Jurkat, Clone E6-1 (cell line): Measurements from ENCODE around the gene AHSG.
A peak's percentile ranks its signal among the peaks of the same experiment; 100 is the strongest.

Experiments used
- DNase-seq: peaks from one replicate; pipeline ENCODE4 v3.0.0-alpha.2; 2011; ENCODE audit warnings: low read depth, low spot score
- H3K4me3 ChIP-seq: 2 replicates; pipeline ENCODE4 v1.5.1; 2011; ENCODE audit warnings: mild to moderate bottlenecking, low read length, control low read depth, moderate library complexity

Gene AHSG

DNA sequence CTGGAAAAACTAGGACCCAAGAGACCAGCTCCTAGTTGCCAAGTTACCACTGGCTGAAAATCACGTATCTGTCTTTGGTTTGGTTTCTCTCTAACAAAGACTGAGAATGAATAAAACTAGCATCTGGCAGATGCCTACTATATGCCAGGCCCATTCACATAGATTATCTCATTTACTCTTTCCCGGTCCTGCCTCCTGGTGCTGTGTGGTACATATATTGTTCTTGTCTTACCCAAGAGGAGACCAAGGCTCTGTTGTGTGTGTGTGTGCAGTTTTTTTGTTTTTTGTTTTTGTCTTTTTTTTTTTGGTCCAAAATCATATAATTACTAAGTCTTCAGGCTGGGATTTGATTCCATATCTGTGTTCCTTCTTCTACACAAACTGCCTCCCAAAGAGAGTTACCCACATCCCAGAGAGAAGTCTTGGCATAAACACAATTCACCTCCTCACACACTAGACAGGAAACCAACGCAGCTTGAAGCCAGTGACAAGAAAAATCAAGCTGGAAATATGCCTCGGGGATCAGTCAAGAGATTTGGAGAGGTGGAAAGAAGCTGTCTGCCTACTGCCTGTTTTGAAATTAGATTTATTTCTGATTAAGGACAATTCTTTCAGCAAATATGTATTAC, 891 bp downstream of the AHSG start:
- DNase-seq, result no peak
- H3K4me3 ChIP-seq, result no peak overlapping the region

DNA sequence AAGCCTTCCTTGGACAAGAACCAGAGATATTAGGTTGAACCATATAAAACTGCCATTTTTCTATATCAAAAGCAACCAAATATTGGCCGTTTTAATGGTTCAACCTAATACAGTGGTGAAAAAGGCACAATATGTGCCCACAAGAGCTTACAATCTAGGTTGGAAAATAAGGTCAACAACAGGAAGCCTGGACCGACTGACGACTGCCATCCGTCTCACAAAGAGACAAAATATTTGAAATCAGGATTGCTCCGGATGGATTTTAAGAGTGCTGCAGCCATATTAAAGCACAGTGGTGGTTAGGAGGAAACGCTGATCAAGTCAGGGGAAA, 1.4 kb downstream of the AHSG start:
- no peak for DNase-seq

DNA sequence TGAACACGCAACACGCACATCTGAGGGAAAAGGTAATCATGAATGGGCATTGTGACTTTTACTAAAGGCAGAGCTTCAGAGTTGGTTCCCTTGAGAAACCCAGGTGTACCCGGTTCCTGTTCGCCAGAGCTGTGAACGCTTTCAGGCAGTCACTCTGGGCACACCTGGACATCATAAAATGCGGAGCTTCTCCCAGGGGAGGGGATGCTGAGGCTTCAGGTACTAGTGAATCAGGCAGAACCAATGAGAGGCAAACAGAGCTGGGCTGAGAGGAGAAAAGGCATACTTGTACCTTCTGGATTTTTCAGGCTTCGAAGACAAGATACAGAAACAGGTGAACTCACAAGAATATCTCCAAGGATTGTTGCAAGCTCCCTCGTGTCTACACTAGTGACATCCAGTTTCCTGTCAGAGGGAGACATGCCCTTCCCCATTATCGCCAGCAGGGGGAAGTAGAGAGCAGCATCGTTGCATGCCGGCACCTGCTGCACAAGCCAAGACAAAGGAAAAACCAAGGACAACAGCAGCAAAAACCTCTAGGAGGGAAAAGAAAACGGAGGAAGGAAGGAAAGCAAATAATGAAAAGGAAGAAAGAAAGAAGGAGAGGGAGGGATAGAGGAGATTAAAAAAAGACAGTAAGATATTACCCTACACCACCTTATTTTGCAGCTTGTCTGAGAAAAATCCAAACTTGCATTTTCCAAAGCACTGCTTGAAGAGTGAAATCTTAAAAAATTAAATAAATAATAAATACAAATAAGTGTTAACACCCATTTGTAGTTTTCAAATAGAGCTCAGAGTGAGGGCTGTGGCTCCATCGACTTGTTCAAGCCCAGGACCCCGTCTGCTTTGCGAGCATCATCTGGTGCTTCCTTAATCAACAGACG, 2.0 kb downstream of the AHSG start:
- DNase-seq, result peak; percentile 75
- no peak overlapping the region; the same call in 1 of the 2 replicates for H3K4me3 ChIP-seq

More for the DNA sequence above, 1.4 kb downstream of the AHSG start:
- no peak overlapping the region for H3K4me3 ChIP-seq

DNA sequence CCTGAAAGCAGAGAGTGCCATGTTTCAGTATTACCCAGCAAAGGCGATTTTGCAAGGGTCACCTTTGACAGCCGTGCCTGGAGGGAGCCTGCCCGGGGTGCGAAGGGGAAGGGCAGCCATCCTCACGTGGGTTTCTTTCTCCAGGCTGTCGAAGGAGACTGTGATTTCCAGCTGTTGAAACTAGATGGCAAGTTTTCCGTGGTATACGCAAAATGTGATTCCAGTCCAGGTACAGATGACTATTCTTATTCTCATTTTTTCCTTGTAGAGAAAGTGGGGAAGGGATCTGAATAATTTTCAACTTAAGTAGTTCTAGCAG, 3.4 kb downstream of the AHSG start:
- no peak overlapping the region for H3K4me3 ChIP-seq
- DNase-seq, result no peak

DNA sequence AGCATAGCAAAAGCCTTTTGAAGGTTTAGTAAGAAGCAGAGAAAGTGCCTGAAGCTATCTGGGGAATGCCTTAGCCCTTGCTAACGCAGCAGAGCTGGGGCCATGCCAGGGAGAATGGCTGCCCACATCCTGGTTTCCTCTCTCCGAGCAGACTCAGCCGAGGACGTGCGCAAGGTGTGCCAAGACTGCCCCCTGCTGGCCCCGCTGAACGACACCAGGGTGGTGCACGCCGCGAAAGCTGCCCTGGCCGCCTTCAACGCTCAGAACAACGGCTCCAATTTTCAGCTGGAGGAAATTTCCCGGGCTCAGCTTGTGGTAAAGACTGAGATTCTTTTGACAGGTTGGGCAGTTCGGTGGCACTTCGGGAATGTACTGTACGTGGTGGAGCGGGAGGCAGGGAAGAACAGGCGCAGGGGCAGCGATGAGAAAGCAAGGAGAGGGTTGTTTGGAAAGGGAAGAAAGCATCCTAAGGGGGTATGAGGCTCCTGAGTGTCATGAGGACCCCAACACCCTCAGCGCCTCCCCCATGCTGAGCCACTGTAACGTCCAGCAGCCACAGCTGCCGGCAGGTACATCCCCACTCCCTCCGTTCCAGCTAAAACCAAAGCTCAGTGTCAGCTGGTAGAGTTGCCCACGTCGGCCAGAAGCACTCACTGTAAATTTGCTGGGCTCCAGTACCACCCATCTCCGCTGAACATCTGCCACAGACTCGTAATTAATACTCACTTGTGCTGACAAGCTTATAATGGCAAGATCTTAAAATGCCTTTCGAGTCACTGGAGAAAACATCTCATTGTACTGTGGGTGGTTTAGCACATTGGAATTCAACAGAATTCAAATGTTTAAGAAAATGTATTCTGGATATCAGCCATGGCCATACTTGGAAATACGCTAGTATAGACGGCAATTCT, 4.4 kb downstream of the AHSG start:
- peak; percentile 92 for DNase-seq
- peak overlapping the region; percentile 17 for H3K4me3 ChIP-seq

DNA sequence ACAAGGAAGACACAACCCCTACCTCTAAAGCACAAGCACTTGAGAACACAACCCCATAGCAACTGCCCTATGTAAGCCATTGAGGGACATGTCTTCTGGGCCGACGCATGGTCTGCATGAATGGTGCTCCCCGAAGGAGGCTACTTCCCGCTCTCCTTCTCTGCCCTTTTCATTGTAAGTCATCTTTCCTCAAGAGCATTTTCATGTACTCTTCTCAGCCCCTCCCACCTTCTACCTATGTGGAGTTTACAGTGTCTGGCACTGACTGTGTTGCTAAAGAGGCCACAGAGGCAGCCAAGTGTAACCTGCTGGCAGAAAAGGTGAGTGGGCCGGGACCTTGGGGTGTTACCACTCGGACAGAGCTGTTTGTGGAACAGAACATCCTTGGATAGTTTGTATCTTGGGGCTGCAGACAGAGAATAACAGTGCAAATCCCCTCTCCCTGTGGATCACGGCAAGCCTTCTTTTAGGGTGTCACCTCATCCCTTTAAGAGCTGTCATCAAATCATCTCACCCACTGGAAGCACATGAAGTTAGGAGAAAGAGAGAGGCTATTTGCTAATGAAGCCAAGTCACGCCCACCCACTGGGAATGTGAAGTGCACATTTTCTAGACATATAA, 5.6 kb downstream of the AHSG start:
- H3K4me3 ChIP-seq, result no peak overlapping the region
- DNase-seq, result no peak

DNA sequence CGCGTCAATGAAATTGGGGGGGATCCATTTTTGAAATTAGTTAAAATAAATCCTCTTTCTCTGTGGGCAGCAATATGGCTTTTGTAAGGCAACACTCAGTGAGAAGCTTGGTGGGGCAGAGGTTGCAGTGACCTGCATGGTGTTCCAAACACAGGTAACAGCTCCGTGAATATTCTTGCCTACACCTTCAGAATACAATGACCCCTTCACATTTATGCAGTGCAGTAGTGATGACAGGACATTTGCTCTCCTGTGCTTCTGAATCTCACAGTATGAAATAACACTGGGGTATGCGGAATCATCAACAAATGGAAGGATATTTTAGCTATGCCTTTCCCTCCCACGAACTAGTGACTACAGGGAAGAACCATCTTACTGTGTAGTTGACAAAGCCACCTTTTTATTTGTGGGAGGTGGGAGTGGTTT, 6.9 kb downstream of the AHSG start:
- DNase-seq, result no peak
- H3K4me3 ChIP-seq, result no peak overlapping the region

DNA sequence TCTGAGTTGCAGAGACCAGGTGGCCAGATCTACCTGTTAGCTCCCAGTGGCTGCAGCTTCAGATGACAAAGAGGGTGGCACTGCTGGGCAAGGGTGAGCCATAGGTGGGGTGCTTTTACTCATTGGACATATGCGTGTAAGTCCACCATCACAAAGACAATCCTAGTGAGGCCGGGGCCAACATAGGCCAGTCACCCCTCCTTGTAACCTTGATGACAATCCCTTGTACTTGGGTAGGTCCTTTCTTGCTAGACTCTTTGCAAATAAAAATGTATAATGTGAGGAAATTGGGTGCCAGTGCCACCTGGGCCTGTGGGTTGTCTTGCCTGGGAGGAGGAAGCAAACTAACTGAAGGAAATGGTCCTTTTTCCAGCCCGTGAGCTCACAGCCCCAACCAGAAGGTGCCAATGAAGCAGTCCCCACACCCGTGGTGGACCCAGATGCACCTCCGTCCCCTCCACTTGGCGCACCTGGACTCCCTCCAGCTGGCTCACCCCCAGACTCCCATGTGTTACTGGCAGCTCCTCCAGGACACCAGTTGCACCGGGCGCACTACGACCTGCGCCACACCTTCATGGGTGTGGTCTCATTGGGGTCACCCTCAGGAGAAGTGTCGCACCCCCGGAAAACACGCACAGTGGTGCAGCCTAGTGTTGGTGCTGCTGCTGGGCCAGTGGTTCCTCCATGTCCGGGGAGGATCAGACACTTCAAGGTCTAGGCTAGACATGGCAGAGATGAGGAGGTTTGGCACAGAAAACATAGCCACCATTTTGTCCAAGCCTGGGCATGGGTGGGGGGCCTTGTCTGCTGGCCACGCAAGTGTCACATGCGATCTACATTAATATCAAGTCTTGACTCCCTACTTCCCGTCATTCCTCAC, 7.6 kb downstream of the AHSG start:
- H3K4me3 ChIP-seq, result no peak overlapping the region
- DNase-seq, result no peak

DNA sequence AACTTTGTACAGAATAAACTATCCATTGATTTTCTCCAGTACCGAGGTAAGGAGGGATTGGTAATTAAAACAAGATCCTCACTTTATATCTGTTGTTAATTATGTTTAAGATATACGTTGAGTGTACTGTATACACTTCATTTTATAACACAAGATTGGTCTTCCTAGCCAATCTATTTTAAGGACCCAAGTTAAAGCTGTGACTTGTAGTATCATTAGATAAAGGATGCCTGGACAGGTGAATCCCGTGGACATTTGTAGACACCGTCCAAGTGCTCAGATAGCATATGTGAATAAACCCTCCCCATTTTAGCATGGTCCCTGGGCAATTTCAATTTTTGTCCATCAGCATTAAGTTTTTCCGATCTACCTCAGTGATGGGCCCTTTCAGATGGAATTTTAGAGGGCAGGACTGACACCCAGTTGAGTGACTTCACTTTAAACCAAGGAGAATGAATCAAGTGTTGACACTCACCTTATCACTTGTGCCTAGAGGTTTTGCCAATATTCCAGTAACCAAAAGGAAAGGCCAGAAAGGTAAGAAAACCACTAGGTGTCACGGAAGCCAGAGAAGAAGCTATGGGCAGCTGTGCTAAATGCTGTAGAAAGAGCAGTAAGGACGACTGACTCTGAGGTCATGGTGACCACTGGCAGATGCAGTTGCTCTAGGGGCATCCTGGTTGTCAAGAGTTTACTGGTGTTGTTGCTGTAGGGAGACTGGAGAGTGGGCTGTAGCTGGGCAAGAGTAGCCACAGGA, 9.2 kb downstream of the AHSG start:
- no peak overlapping the region for H3K4me3 ChIP-seq

DNA sequence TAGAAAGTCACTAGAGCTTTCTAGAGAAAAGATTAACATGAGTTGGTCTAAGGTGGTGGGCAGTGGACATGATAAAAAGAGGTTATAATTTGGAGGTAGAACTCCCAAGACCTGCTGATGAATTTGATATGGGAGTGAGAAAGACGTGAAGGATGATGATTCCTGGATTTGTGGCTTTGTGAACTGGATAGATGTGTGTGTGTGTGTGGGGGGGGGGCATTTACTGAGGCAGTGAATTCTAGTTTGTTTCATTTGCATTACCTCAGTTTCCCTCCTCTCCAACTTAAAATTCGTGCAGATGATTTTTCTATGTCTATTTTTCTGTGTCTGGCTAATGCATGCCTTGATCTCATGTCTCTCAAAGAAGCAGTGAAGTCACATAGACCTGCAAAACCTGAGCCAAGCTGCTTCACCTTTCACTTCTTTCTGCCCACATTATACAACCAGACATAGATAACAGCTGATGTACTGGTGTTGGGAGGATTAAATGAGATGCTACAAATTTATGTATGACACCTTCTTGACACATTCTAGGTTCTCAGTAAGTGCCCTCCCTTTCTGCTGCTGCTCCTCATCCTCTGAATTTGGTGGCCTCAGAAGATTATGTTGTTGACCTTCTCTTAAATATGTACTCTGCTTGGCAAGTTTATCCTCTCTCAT, 9.9 kb downstream of the AHSG start:
- no peak overlapping the region for H3K4me3 ChIP-seq
- DNase-seq, result no peak

More for the DNA sequence above, 9.2 kb downstream of the AHSG start:
- no peak for DNase-seq

DNA sequence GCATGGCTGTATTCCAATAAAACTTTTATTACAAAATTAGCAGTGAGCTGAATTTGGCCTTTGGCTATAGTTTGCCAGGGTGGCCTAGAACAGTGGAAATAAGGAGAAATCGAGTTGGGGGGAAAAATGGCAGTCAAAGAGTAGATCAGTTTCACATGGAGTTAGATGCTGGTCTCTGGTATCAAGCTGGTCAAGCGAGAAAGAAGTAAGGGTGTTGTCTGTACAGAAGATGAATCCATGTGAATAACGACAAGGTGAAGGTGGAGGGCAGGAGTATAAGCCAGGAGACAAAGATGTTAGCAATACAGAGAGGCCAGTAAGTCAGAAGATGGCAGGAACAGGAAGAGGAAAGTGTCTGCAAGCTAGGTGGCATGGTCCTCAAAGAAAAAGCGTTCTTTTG, 11.7 kb downstream of the AHSG start:
- H3K4me3 ChIP-seq, result no peak overlapping the region
- DNase-seq, result no peak

DNA sequence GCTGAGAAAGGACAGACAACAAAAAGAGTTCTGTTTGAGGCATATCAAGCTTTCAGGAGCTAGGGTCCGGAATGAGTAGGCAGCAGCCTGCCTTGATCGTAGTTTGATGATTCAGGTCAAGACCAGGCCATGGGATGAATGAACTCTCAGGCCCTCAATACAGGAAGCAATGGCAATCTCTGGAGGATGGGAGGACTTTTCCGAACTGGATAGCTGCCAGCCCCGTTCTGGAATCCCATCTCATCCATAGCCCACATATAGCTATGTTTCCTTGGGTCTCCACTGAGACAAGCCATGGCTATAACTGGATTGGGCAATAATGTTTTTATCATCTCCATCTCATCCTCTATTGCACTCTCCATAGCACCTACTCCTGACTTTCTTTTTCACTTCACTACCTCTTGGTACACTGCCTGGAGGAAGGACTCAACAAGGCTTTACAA, 12.8 kb downstream of the AHSG start:
- no peak overlapping the region for H3K4me3 ChIP-seq
- DNase-seq, result no peak

DNA sequence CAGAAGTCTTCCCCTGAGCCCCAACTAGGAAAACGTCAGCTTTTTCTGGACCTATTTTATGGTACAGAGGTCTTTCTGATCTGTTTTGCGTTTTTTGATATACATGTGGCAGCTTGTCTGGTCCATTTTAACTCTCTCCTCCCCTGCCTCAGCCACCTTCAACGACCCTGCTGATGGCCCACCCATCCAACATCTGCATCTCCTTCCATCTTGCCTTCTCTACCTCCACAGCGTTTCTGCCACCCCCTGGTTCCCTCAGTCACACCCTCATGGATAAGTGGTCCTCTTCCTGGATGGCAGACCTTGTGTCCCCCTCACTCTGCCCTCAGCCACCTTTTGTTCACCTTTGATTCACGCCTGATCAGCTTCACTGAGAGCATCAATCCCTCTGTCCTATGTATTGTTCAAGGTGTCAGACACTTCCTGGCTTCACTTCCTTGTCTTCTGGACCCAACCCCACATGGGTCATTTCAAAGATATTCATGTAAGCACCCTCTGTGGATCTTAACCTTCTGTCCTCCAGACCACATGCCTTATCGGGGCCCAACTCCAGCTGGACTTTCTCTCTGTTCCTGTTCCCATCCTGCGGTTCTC, 13.5 kb downstream of the AHSG start:
- no peak overlapping the region for H3K4me3 ChIP-seq
- DNase-seq, result no peak

DNA sequence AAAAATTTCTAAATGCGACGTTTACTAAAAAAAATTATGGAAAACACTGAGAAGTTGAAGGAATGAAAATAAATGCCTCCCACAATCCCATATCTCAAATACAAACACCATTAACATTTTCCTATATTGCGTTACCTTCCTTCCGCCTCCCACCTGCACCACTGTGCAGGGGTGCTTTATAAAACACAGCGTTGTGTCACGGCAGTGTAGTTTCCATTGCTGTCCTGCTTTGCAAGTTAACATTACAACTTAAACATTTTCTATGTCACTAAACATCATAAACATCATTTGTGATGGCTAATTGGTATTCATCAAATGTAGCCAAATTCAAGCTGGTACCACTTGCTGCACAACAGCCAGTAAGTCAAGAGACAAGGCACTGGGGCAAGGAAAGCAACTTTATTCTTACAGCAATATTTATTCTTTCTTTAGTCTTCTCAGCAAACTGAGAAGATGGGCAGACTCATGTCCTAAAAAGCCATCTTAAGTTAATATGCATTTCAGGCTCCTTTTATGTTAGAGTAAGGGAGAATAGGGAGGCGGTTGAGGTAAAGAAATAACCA, 15.1 kb downstream of the AHSG start:
- no peak overlapping the region for H3K4me3 ChIP-seq
- no peak for DNase-seq

DNA sequence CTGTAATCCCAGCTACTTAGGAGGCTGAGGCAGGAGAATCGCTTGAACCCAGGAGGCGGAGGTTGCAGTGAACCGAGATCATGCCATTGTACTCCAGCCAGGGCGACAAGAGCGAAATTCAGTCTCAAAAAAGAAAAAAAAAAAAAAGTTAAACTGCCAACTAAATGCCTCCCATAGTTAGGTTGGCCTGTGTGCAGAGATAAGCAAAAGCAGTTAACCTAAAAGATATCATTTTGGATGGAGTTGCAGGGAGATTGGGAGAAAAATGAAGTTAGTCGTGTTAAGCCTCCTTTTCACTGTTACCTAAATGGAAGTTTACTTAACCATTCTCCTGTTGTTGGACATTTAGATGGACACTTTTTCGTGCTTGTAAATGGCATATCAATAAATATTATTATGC, 15.9 kb downstream of the AHSG start:
- no peak for DNase-seq

DNA sequence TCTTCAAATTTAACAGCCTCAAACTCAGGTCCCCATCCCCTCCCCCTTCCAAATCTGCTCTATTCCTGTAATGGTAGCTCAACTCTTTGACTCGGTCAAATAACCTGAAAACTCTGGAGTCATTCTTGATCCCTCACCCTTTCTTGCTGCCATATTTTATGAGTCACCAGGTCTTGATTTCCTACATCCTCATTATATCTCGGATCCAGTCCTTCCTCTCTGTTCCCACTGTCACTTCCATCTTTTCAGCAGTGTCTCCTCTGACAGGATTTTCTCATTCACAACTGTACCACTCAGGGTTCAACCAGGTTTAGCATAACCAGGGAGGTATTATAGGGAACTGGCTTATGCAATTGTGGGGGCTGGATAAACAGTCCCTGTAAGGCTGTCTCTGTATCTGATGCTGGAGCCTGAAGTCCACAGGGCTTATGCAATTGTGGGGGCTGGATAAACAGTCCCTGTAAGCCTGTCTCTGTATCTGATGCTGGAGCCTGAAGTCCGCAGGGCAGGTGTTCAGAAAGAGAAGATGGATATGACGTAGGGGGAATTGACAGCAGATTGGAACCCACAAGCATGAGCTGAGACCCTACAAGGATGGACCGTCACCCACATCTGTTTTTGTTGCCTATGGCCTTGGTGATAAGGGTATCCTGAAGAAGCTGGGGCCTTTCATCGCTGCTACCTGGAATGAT, 18.2 kb downstream of the AHSG start:
- DNase-seq, result no peak
- no peak overlapping the region for H3K4me3 ChIP-seq

More for the DNA sequence above, 15.9 kb downstream of the AHSG start:
- H3K4me3 ChIP-seq, result no peak overlapping the region
